Measurements from ENCODE around the gene POLR3K. TPM values are rescaled to one million over a fixed set of nuclear protein-coding genes. Genes with fewer than 3 reads are reported as not detected.

The POLR3K gene
- total RNA-seq, 1 donor from 2014 or later = 12.2 TPM

DNA sequence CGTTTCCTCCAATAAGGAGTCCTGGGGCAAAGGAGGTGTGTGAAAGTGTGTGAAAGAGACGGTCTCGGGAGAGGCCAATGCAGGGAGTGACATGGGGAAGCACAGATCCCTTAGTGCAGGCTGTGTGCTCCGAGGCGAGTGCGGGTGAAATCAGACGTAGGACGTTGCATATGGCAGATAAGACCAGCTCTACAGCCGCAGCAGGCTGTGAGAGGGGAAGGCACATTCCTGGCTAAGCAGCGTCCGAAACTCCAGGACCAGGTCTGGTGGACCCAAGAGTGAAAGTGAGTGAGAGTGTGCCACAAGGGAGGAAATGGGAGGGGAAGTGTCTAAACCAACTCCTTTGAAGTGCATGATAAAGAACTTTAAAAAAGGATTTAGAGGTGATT is 11.3 kb downstream of the POLR3K start:
- Mint-ChIP-seq H3K36me3 (ENCODE audit: low read depth, unreplicated experiment) (peaks cover 23% of the 10 kb centered on the region), H3K27ac (ENCODE audit: unreplicated experiment) (no peak overlapping the region), H3K27me3 (ENCODE audit: low read depth, unreplicated experiment) (no peaks in the 10 kb centered on the region), H3K4me1 (ENCODE audit: low read depth, unreplicated experiment) (peaks cover 1% of the 10 kb centered on the region), H3K9me3 (ENCODE audit: unreplicated experiment) (no peaks in the 10 kb centered on the region), H3K4me3 (ENCODE audit: unreplicated experiment) (no peak overlapping the region)
- Histone ChIP-seq H3K4me2 (ENCODE audit: low read length) (no peak overlapping the region), H3K36me3 (ENCODE audit: insufficient read depth, low read length) (peaks cover 12% of the 10 kb centered on the region), H3K9me3 (ENCODE audit: insufficient read depth, low read depth, low read length) (no peaks in the 10 kb centered on the region), H3K79me2 (ENCODE audit: insufficient read depth, low read length) (no peaks in the 10 kb centered on the region), H4K20me1 (ENCODE audit: insufficient read depth, low read length) (no peaks in the 10 kb centered on the region), H3K4me3 (ENCODE audit: insufficient read depth, low read depth, low read length) (no peak overlapping the region), H3K4me1 (ENCODE audit: insufficient read depth, low read length) (no peaks in the 10 kb centered on the region), H2AFZ (ENCODE audit: low read depth, low read length) (no peak overlapping the region), H3K27ac (ENCODE audit: low read depth, low read length) (no peak overlapping the region), H3K27me3 (ENCODE audit: insufficient read depth, low read length) (no peaks in the 10 kb centered on the region), H3K9ac (ENCODE audit: low read length) (no peak overlapping the region)
- TF ChIP-seq CTCF (IDR thresholded peaks at IDR 0.05; ENCODE audit: insufficient read depth, low read depth, low read length) = no peak
- TF ChIP-seq EZH2 (IDR thresholded peaks at IDR 0.05; ENCODE audit: insufficient read depth, low read length) = no peak
- no peak for FAIRE-seq
- no peak for DNase-seq (ENCODE audit: low read depth)

DNA sequence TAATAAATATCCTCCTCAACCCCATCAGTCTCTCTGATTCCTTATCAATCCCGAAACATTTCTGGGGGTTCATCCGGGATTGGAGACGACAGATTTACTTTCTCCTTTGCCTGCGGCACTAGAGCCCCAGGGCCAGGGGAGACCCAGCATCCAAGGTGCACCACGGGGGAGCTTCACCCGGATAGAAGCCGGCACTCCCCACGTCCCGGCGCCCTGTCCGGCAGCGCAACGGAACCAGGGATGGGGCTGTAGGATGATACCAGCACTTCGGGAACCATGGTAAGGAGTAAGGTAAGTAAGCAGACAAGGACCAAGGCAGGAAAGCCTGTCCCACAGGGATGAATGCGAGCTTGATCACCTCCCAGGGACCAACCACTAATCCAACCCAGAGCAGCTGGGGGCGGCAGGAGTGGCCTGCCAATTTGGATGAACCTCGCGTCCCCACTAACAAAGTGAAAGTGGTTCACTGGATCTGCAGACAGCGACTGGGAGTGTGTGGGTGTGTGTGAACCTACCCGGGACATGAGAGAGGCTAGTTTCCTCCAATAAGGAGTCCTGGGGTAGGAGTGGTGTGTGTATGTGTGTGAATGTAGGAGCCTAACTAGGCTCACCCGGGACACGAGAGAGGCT is 11.9 kb downstream of the POLR3K start:
- DNase-seq (ENCODE audit: low read depth) = no peak
- Mint-ChIP-seq H3K4me3 (ENCODE audit: unreplicated experiment) (no peak overlapping the region), H3K27me3 (ENCODE audit: low read depth, unreplicated experiment) (no peaks in the 10 kb centered on the region), H3K4me1 (ENCODE audit: low read depth, unreplicated experiment) (no peaks in the 10 kb centered on the region), H3K9me3 (ENCODE audit: unreplicated experiment) (no peaks in the 10 kb centered on the region), H3K27ac (ENCODE audit: unreplicated experiment) (no peak overlapping the region), H3K36me3 (ENCODE audit: low read depth, unreplicated experiment) (peaks cover 22% of the 10 kb centered on the region)
- H3K9me3 ChIP-seq (ENCODE audit: insufficient read depth, low read depth, low read length) = no peaks in the 10 kb centered on the region
- no peaks in the 10 kb centered on the region for H3K27me3 ChIP-seq (ENCODE audit: insufficient read depth, low read length)
- no peaks in the 10 kb centered on the region for H3K4me1 ChIP-seq (ENCODE audit: insufficient read depth, low read length)
- H3K79me2 ChIP-seq (ENCODE audit: insufficient read depth, low read length) = no peaks in the 10 kb centered on the region
- peaks cover 11% of the 10 kb centered on the region for H3K36me3 ChIP-seq (ENCODE audit: insufficient read depth, low read length)
- no peaks in the 10 kb centered on the region for H4K20me1 ChIP-seq (ENCODE audit: insufficient read depth, low read length)
- H2AFZ ChIP-seq (ENCODE audit: low read depth, low read length) = no peak overlapping the region
- H3K4me3 ChIP-seq (ENCODE audit: insufficient read depth, low read depth, low read length) = no peak overlapping the region
- no peak overlapping the region for H3K9ac ChIP-seq (ENCODE audit: low read length)
- no peak for FAIRE-seq
- no peak for TF ChIP-seq CTCF (IDR thresholded peaks at IDR 0.05; ENCODE audit: insufficient read depth, low read depth, low read length)
- no peak for TF ChIP-seq EZH2 (IDR thresholded peaks at IDR 0.05; ENCODE audit: insufficient read depth, low read length)
- no peak overlapping the region for H3K27ac ChIP-seq (ENCODE audit: low read depth, low read length)
- no peak overlapping the region for H3K4me2 ChIP-seq (ENCODE audit: low read length)
